ENCODE measurements around the gene GPC6. TPM values are rescaled to one million over a fixed set of nuclear protein-coding genes. Genes with fewer than 3 reads are reported as not detected.

Gene GPC6
- polyA plus RNA-seq, 1 donor (not counting 4 experiments of a cell fraction or from before 2014, with no cell fraction given): 0.42 TPM

GRCh38 chr13:94431574-94431973 lies 1205.0 kb downstream of the GPC6 start:
- Histone ChIP-seq H4K20me1 (ENCODE audit: control insufficient read depth, extremely low read depth, insufficient read depth, low read length) (no peaks in the 10 kb centered on the region), H3K4me2 (ENCODE audit: control insufficient read depth, extremely low read depth, insufficient read depth, low read depth, low read length) (no peak overlapping the region), H3K4me1 (ENCODE audit: control insufficient read depth, extremely low read depth, insufficient read depth, low read length) (no peaks in the 10 kb centered on the region), H3K79me2 (ENCODE audit: control insufficient read depth, insufficient read depth, low read length) (no peaks in the 10 kb centered on the region), H3K36me3 (ENCODE audit: control insufficient read depth in 2 of 2, extremely low read depth in 1 of 2, insufficient read depth in 2 of 2, low read length in 2 of 2) (no peaks in the 10 kb centered on the region), H3K27me3 (ENCODE audit: control insufficient read depth, extremely low read depth, insufficient read depth, low read length) (no peaks in the 10 kb centered on the region), H3K9ac (ENCODE audit: control insufficient read depth, extremely low read depth, insufficient read depth, low read length) (no peak overlapping the region), H3K27ac (ENCODE audit: control insufficient read depth, insufficient read depth, low read length) (no peak overlapping the region), H3K4me3 (ENCODE audit: control insufficient read depth in 2 of 3, extremely low read depth in 1 of 3, insufficient read depth in 2 of 3, low read depth in 1 of 3, low read length in 3 of 3) (no peak overlapping the region), H3K9me1 (ENCODE audit: control insufficient read depth, extremely low read depth, insufficient read depth, low read length) (no peaks in the 10 kb centered on the region), H3K9me3 (ENCODE audit: control insufficient read depth, low read depth, low read length) (no peaks in the 10 kb centered on the region), H2AFZ (ENCODE audit: control insufficient read depth, low read length) (no peak overlapping the region)
- FAIRE-seq (no peak), DNase-seq (ENCODE audit: low read depth, low spot score) (no peak)
- TF ChIP-seq CTCF (optimal IDR thresholded peaks at IDR 0.05 in 1 of 3, IDR thresholded peaks at IDR 0.05 in 1 of 3, conservative IDR thresholded peaks at IDR 0.05 in 1 of 3; ENCODE audit: extremely low read depth in 1 of 3, insufficient read depth in 2 of 3, low read length in 3 of 3): no peak
- TF ChIP-seq EZH2 (IDR thresholded peaks at IDR 0.05; ENCODE audit: low read length): no peak
- dilution Hi-C loops (cut with MboI; ENCODE audit: extremely low pct_ligation_motif_present, low sequenced_read_pairs): no loop called here

GRCh38 chr13:94431987-94432386 lies 1205.4 kb downstream of the GPC6 start:
- H3K36me3 ChIP-seq (ENCODE audit: control insufficient read depth in 2 of 2, extremely low read depth in 1 of 2, insufficient read depth in 2 of 2, low read length in 2 of 2): no peaks in the 10 kb centered on the region
- H3K4me1 ChIP-seq (ENCODE audit: control insufficient read depth, extremely low read depth, insufficient read depth, low read length): no peaks in the 10 kb centered on the region
- dilution Hi-C loops (cut with MboI; ENCODE audit: extremely low pct_ligation_motif_present, low sequenced_read_pairs): no loop called here
- H3K9me3 ChIP-seq (ENCODE audit: control insufficient read depth, low read depth, low read length): no peaks in the 10 kb centered on the region
- H2AFZ ChIP-seq (ENCODE audit: control insufficient read depth, low read length): no peak overlapping the region
- DNase-seq (ENCODE audit: low read depth, low spot score): no peak
- no peak overlapping the region for H3K4me3 ChIP-seq (ENCODE audit: control insufficient read depth in 2 of 3, extremely low read depth in 1 of 3, insufficient read depth in 2 of 3, low read depth in 1 of 3, low read length in 3 of 3)
- H4K20me1 ChIP-seq (ENCODE audit: control insufficient read depth, extremely low read depth, insufficient read depth, low read length): no peaks in the 10 kb centered on the region
- no peaks in the 10 kb centered on the region for H3K27me3 ChIP-seq (ENCODE audit: control insufficient read depth, extremely low read depth, insufficient read depth, low read length)
- H3K9ac ChIP-seq (ENCODE audit: control insufficient read depth, extremely low read depth, insufficient read depth, low read length): no peak overlapping the region
- no peaks in the 10 kb centered on the region for H3K79me2 ChIP-seq (ENCODE audit: control insufficient read depth, insufficient read depth, low read length)
- FAIRE-seq: no peak
- TF ChIP-seq EZH2 (IDR thresholded peaks at IDR 0.05; ENCODE audit: low read length): no peak
- no peak for TF ChIP-seq CTCF (optimal IDR thresholded peaks at IDR 0.05 in 1 of 3, IDR thresholded peaks at IDR 0.05 in 1 of 3, conservative IDR thresholded peaks at IDR 0.05 in 1 of 3; ENCODE audit: extremely low read depth in 1 of 3, insufficient read depth in 2 of 3, low read length in 3 of 3)
- H3K9me1 ChIP-seq (ENCODE audit: control insufficient read depth, extremely low read depth, insufficient read depth, low read length): no peaks in the 10 kb centered on the region
- H3K4me2 ChIP-seq (ENCODE audit: control insufficient read depth, extremely low read depth, insufficient read depth, low read depth, low read length): no peak overlapping the region
- no peak overlapping the region for H3K27ac ChIP-seq (ENCODE audit: control insufficient read depth, insufficient read depth, low read length)

All from keratinocyte (primary cell).